HL-60 (cell line): ENCODE results near the gene TRABD.

Source experiments
- CTCF ChIP-seq: IDR thresholded peaks from one replicate; pipeline ENCODE4 v1.5.1; 2011; ENCODE audit warnings: low read length, control low read depth, inconsistent platforms; ENCODE audit not compliant: insufficient read depth
- GABPA ChIP-seq: IDR thresholded peaks from 2 replicates; pipeline ENCODE4 v1.6.1; 2012; ENCODE audit warnings: low read depth
- POLR2AphosphoS5 ChIP-seq: IDR thresholded peaks from 2 replicates; pipeline ENCODE4 v1.6.1; 2012; ENCODE audit warnings: low read depth
- TF ChIP-seq, protein P1 (sequence below): IDR thresholded peaks from 2 replicates; pipeline ENCODE4 v1.6.1; 2012; ENCODE audit warnings: low read depth; ENCODE audit not compliant: insufficient replicate concordance

- TF ChIP-seq CTCF (no peak), GABPA (no peak), POLR2AphosphoS5 (no peak)
- TF ChIP-seq, protein P1, sequence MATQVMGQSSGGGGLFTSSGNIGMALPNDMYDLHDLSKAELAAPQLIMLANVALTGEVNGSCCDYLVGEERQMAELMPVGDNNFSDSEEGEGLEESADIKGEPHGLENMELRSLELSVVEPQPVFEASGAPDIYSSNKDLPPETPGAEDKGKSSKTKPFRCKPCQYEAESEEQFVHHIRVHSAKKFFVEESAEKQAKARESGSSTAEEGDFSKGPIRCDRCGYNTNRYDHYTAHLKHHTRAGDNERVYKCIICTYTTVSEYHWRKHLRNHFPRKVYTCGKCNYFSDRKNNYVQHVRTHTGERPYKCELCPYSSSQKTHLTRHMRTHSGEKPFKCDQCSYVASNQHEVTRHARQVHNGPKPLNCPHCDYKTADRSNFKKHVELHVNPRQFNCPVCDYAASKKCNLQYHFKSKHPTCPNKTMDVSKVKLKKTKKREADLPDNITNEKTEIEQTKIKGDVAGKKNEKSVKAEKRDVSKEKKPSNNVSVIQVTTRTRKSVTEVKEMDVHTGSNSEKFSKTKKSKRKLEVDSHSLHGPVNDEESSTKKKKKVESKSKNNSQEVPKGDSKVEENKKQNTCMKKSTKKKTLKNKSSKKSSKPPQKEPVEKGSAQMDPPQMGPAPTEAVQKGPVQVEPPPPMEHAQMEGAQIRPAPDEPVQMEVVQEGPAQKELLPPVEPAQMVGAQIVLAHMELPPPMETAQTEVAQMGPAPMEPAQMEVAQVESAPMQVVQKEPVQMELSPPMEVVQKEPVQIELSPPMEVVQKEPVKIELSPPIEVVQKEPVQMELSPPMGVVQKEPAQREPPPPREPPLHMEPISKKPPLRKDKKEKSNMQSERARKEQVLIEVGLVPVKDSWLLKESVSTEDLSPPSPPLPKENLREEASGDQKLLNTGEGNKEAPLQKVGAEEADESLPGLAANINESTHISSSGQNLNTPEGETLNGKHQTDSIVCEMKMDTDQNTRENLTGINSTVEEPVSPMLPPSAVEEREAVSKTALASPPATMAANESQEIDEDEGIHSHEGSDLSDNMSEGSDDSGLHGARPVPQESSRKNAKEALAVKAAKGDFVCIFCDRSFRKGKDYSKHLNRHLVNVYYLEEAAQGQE: no peak
These were observed 7.9 kb upstream of the TRABD start for GRCh38 chr22:50177537-50178470.
